NOMO-1 treated with DMSO at 0.1 percent for 48 hours (cell line): ENCODE results near the gene BORCS8.
"Not testable (repeated sequence)": the region's sequence is repeated elsewhere in the genome, so short reads cannot be mapped to it uniquely, and the experiment has no call there.

Experiments
- DNase-seq: peaks from one replicate; lab custom pipeline; 2025; ENCODE audit not compliant: unreplicated experiment; lab: John Stamatoyannopoulos, UW

BORCS8 gene

GRCh38 chr19:19151418-19151817 is 40.5 kb downstream of the BORCS8 start:
- no peak for DNase-seq

GRCh38 chr19:19149435-19149834 is 42.5 kb downstream of the BORCS8 start:
- no peak for DNase-seq

- DNase-seq: not testable (repeated sequence)
Measured at GRCh38 chr19:19148504-19148903, 43.4 kb downstream of the BORCS8 start.

GRCh38 chr19:19147344-19147743 is 44.6 kb downstream of the BORCS8 start:
- DNase-seq: no peak

- no peak for DNase-seq
Measured at GRCh38 chr19:19146865-19147264, 45.1 kb downstream of the BORCS8 start.

GRCh38 chr19:19145684-19146608 is 46.0 kb downstream of the BORCS8 start:
- DNase-seq: peak; percentile 29

GRCh38 chr19:19145281-19145680 is 46.7 kb downstream of the BORCS8 start:
- DNase-seq: no peak

GRCh38 chr19:19142347-19142746 is 49.6 kb downstream of the BORCS8 start:
- no peak for DNase-seq

- DNase-seq: no peak
Measured at GRCh38 chr19:19140476-19140875, 51.5 kb downstream of the BORCS8 start.

GRCh38 chr19:19139876-19140229 is 52.1 kb downstream of the BORCS8 start:
- no peak for DNase-seq

GRCh38 chr19:19138109-19138981 is 53.6 kb downstream of the BORCS8 start, which contains the start of gene TMEM161A:
Gene TMEM161A, minus strand, starts transcription at chr19:19138478. Its CDS starts 50 bp downstream, at chr19:19138428.
- peak; percentile 96 for DNase-seq

GRCh38 chr19:19137556-19138108 is 54.3 kb downstream of the BORCS8 start:
- DNase-seq: no peak

GRCh38 chr19:19135713-19136112 is 56.2 kb downstream of the BORCS8 start:
- not testable (repeated sequence) for DNase-seq

GRCh38 chr19:19134687-19135158 is 57.2 kb downstream of the BORCS8 start:
- DNase-seq: no peak

- DNase-seq: no peak
Measured at GRCh38 chr19:19133985-19134384, 58.0 kb downstream of the BORCS8 start.

- DNase-seq: no peak
Measured at GRCh38 chr19:19132912-19133311, 59.0 kb downstream of the BORCS8 start.

GRCh38 chr19:19131989-19132388 is 60.0 kb downstream of the BORCS8 start:
- no peak for DNase-seq
